ENCODE results near the gene RBM5.
"Not testable (repeated sequence)": the region's sequence is repeated elsewhere in the genome, so short reads cannot be mapped to it uniquely, and the experiment has no call there.

Gene RBM5

DNA sequence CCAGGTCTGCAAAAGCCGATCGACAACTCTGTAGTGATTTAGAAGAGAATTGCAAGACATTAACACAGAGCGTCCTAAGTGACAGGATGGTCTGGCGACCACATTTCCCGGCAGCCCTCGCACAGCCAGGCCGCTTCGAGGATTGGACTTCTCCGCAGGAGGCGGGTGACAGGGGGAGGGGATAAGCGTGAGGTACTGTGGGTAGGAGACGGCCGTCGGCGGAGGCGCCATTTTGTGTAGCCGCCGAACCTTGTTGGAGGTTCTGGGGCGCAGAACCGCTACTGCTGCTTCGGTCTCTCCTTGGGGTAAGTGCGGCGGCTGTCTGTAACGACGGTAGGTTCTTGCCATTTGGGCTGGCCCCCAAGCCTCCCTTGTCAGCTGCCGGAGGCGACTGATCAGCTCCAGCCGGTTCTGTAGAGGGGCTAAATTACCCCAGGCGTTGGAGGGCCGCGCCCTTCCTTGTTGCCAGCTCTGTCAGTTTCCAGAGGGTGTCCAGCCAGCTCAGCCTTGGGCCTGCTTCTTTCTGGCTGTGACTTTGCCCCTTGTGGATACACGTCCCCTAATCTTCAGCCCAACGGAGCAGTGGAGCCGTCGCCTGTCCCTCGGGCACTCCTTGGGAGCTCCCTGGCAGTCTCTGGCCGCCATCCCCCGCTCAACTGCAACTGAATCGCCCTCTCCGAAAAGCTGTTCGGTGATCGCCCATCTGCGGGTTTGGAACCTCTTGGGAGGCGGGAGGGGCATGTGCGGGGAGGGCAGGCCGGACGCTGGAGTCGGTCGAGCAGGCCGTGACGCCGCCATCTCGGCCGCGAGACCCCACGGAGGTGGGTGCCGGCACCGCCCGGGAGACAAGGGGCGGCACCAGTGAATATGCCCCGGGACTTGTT lies at the start of gene RBM5:
TSS of gene RBM5 (plus strand) at position 195 of the 884 bp plus-strand sequence. CDS start 1,516 bp downstream, outside the sequence.
- DNase-seq = peak; percentile 94

DNA sequence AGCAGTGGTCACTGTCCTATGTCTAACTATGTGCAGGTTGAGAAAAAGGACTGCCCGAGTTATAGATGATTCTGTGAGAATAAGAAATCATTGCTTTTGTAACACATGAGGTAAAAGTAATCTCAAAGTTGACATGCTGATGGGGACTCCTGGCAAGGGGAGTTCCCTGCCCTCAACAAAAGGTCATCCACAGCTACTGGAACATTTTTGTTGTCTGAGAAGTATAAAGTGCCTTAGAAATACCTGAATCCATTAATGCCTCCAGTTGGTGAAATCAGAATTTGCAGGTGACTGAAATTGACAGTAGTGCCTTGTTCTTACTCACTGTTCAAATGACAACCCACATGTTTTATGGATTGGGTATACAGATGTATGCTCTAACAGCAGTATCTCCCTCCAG lies 43.7 kb upstream of the RBM5 start:
- DNase-seq = no peak

DNA sequence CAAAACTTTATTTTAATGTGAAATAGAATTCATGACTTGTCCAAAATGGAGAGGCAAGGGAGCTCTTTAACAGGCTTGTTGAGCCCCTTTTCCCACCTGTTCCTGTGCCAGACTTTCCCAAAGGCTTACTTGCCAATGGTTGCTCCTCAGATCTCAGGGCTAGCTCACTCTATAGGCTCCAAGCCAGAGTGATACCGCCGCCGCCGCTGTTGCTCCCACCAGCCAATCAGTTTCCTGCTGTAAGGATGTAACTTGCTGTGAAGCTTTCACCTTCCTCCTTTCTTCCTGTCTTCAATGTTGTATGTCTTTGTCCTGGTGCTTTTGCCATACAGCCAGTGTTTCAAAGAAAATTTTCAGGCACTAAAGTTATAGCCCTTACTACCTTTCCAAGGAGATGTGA lies 41.3 kb upstream of the RBM5 start:
- no peak for DNase-seq

DNA sequence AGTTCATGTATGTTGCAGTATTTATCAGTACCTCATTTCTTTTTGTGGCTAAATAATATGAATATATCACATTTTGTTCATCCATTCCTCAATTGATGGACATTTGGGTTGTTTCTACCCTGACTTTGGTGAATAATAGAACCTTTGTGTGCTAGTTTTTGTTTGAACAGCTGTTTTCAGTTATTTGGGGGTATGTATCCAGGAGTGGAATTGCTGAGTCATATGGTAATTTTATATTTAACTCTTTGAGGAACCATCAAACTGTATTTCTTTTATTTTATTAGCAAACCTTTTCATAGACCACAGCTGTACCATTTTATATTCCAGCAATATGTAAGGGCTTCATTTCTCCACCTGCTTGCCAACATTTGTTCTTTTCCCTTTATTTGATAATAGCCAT lies 38.4 kb upstream of the RBM5 start:
- DNase-seq = no peak

DNA sequence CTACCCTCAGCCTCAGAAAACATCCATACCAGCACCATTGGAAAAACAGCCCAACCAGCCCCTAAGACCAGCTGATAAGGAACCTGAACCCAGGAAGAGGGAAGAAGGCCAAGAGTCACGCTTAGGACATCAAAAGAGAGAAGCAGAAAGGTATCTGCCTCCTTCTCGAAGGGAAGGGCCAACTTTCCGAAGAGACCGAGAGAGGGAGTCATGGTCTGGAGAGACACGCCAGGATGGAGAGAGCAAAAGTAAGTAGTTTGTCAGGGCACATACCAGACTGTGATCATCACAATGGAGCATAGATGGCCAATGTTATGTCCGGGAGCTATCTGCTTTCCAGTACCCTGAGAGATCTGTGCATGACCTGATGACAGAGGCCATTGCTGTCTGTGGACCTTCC lies 31.0 kb upstream of the RBM5 start:
- no peak for DNase-seq

DNA sequence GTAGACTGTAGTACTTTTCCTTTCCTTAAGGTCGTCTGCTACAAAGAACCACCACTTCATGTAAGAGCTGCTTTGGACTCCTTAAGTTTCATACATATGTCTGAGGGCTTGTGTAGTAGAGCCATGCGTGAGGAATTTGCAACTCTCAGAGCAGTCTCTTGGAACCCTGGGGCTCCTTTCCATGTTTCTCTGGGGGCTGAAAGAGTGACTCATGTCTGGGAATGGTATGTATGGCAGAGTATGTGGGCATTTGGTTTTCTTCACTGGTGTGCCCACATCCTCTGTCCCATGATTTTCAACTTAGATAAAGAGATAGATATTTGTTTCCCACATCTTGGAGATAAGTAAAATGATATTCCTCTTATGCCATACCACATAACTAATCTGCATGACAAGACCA lies 20.6 kb upstream of the RBM5 start:
- DNase-seq = no peak

DNA sequence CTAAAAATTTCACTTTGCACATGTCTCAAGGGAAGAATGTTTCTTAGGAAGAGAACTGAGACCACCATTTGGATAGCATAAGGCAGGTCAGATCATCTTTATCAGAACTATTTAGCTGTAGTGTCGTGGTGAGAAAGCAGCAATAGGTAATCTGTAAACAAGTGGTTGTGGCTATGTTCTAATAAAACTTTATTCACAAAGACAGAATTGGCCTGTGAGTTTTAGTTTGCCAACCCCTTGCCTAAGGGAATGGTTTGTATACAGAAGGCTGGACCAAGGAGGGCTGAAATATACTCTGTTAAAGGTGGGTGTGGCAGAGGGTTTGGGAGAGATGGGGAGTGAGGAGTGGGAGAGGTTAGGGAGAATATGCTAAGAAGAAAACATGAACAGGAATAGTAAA lies 10.6 kb upstream of the RBM5 start:
- DNase-seq = no peak

DNA sequence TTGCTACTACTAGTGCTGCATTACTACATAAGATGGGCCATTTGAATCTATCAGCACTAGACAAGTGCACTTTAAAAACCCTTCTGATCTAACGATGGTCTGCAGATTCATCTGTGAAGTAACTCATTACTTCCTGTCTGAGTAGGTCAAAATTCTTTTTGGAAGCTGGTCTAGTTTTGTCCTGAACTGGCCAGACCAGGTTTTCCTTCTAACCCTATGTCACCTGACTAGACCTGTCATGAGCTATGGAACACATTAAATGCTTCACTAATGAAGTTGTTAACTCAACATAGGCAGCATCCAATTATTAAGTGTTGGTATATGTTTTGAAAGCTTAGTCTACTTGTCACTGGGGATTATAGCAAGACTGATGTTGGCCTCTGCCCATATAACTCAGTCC lies 10.1 kb upstream of the RBM5 start:
- DNase-seq = no peak

DNA sequence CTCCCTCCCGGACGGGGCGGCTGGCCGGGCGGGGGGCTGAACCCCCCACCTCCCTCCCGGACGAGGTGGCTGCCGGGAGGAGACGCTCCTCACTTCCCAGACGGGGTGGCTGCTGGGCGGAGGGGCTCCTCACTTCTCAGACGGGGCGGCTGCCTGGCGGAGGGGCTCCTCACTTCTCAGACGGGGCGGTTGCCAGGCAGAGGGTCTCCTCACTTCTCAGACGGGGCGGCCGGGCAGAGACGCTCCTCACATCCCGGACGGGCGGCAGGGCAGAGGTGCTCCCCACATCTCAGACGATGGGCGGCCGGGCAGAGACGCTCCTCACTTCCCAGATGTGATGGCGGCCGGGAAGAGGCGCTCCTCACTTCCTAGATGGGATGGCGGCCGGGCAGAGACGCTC lies 3.8 kb upstream of the RBM5 start:
- not testable (repeated sequence) for DNase-seq

DNA sequence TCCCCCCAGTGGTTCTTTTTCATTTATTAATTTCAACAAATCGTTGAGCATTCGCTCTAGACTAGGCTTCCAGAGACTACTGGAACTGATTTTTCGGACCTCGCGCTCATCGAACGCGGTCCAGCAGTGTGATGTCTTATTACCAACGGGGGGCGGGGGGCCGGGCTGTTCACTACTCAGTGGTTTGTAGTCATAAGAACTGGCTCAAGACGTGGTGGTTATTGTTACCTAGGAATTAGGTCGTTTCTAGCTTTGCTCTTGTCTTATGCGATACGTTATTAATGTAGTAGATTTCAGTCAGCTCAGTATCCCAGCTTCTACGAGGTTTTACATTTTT lies 858 bp downstream of the RBM5 start:
- no peak for DNase-seq

DNA sequence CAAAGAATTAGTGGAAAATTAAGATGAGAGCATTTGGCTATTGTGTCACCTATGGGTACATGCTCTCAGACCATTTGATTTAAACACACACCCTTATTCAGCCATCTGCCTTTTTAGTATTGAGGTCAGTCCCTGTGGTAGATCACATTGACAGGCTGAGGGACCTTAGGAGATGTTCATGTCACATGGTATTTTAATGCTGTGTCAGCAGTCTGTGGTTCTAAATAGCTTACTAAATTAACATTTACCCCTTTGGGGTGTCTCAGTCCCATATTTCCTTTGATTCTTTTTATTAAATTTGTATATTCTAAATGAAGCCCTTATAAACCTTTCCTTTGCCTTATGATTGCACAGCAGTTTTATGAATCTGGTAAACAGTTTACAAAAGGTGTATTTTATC lies 2.3 kb downstream of the RBM5 start:
- no peak for DNase-seq

DNA sequence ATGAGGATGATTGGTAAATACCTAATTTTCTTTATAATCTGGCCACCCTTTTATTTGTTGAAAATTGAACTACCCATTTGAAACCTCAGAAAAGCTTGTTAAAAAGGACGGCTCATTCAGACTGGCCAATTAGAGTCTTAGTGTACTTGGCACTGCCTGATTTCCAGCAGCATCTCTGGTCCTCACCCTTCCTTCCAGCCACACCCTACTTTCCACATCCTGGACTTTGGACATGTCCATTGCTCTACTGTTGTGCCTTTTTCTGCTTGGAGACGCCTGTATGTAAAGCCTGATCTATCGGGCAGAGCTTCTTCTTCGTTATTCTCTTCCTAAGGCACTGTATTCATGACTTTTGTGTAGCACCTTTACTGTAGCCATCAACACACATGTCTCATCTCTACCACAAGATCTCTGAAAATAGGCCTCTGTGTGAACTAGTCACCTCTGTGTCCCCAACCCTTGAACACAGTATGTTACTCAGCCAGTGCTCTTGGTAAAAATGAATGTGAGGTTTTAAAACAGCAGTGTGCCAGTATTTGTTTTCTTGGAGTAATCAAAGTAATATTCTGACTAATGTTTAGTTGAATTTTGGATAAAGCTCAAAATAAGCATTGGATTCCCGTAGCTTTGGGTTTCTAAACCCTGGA lies 6.8 kb downstream of the RBM5 start:
- no peak for DNase-seq

DNA sequence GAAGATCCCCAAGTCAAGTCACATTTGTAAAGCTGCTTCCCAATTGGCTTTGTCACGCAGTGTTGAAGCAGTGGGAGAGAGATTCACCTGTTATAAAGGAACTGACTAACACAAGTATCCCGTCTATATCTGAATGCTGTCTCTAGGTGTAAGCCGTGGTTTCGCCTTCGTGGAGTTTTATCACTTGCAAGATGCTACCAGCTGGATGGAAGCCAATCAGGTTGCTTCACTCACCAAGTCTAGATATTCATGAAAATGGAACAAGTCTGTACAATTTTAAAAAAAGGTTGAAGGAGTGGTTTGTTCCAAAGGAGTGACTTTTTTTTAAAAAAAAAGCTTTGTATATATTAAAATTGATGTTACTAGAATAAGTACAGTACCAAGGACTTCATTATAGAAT lies 11.7 kb downstream of the RBM5 start:
- no peak for DNase-seq

DNA sequence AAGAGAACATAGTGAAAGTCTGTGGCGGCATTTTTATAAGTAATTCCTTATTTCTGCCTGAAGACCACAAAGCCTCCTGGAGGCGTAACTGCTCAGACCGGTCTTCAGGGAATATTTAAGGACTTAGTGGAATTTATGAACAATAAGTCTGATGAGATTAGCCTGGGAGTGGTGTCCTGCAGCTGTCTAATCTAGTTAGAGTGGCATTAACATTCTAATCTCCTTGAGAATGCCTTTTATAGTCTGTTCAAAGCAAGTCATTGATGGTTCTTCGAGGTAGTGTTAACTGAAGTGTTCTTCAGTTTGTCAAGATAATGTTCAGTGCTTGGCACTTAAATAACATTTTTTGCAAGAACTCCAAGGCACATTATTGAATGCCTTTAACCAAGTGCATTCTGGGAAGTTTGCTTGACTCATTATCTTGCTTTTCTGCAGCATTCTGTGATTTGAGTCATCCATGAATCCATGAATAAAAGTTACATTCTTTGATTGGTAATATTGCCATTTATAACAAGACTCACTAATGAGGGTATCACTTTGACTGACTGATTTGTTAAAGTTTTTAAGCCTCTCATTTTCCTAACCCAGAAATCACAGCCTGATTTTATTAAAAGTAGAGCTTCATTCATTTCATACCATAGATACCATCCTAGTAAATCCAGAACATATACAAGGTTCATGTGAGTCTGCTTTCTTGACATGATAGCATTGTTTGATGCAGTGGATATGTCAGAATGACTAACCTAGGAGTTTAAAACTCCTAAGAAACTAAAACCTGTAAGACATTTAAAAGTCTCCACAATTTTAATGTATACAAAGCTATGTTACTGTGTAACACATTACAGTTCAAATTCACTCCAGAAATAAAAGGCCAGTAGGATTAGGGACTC lies 12.5 kb downstream of the RBM5 start:
- no peak for DNase-seq

DNA sequence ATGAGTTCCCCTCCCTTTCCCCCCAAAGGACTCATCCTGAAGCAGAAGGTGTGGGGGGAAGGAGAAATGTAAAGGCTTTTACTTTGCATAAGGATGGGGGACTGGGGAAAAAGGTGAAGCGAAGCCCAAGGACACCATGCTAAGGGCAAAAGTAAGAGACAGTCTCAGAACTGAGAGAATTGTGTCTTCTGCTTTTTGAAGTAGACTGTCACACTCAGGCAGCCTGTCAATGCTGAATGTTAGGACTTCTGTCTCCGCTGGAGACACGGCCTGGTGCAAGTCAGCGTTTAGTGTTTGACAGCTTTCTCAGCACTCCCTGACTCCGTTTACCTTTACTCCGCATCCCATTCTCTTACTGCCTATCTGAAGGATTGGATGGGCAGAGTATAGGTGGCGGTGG lies 13.8 kb downstream of the RBM5 start:
- DNase-seq = no peak

DNA sequence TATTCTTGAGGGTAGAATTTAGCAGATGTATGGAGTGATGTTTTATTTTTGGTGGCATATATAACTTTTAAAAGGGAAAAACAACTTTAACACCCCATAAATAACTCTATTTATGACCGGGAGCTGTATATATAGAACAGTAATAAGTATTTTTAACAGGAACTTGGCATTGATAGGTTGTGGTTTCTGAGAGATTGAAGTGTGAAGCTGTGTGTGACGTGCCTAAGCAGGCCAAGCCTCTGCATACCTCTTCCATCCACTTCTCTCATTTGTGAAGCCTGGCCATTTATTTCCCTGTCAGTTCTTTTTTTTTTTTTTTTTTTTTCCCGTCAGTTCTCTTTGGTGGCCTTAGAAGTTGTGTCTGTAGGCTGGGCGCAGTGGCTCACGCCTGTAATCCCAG lies 23.0 kb downstream of the RBM5 start:
- no peak for DNase-seq

DNA sequence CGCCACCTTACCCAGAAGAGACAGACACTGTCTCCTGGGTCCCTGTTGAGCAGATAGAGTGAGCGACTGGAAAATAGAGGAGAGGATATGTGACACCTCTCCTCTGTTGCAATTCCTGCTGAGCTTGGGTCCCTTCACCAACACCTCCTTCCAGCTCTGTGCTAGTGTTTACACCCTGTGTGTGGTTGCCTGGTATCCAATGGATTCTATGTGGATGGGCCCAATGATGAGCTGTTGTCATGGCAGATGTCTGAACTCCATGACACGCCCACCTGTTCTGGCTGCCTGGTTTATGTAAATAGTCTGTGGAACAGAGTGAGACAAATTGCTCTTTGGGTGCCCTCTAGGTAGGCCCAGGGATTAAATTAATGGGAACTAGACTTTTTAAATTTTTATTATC lies 23.7 kb downstream of the RBM5 start:
- no peak for DNase-seq

DNA sequence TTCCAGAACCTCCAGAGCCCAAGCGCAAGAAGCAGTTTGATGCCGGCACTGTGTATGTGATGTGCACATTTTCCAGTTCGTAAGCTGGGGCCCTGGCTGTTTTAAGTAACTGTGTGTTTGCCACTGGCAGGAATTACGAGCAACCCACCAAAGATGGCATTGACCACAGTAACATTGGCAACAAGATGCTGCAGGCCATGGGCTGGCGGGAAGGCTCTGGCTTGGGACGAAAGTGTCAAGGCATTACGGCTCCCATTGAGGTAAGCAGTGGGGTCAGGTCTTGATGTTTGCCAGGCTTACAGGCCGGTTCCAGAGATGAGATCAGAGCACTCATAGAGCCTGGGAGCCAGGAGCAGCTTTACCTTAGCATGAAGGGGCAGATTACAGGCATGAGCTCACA lies 28.4 kb downstream of the RBM5 start:
- no peak for DNase-seq

DNA sequence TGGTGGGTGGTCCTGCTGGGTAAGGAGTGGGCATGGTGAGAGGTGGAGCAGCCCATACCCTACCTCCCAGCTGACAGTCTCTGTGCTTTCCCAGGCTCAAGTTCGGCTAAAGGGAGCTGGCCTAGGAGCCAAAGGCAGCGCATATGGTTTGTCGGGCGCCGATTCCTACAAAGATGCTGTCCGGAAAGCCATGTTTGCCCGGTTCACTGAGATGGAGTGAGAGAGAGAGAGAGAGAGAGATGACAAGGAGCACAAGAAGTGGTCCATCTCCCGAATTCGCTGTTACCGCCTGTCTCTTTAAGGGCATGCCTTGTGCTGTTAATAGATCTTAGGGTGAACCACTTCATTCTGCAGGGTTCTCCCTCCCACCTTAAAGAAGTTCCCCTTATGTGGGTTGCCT lies 29.5 kb downstream of the RBM5 start:
- no peak for DNase-seq

DNA sequence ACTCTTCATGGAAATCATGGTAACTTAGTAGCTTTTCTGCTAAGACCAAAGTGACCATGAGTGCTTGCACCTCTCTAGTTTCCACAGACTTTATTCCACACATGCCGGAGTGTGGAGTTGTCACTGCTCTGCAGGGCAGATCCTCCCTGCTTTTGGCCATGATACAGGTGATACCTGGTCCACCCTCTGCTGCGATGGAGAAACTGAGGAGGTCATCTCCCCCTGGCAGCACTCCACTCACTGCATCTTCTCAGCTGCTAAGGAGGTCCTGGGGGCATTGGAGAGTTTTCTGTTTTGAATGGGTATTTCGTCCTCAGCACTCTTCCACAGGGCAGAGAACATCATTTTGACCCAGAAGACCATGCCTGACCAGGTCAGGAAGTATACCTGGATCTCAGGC lies 31.1 kb downstream of the RBM5 start:
- DNase-seq = no peak

DNA sequence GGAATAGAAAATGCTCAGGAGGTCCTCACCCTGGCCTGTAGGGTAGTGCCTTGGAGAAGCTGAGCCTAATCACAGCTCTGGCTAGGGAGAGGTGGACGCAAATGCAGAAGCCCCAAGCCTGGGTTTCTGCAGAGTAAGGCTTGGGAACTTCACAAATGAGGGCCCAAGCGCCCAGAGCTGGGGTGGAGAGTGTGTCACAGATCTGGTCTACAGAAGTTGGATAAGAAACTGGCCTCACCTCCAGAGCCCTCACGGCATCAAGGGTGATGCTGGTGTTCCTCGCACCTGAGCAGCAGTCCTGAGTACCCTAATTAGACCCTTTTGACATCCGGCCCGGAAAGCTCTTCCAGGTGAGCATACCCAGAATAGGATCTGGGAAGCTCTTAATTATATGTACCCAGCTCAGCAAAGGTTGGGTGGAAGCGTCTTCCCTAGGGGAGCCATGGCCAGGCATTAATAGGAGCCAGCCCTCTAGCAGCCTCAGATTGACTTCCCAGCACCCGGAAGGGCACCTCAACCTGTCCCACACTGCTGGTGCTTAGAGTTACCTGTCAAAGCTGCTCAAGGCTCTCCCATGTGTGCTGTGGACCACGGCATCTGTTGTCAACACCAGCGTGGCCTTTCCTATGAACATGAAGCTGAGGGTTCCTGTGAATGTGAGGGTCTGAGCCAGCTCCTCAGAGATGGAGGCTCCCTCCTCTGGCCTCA lies 31.8 kb downstream of the RBM5 start:
- no peak for DNase-seq

DNA sequence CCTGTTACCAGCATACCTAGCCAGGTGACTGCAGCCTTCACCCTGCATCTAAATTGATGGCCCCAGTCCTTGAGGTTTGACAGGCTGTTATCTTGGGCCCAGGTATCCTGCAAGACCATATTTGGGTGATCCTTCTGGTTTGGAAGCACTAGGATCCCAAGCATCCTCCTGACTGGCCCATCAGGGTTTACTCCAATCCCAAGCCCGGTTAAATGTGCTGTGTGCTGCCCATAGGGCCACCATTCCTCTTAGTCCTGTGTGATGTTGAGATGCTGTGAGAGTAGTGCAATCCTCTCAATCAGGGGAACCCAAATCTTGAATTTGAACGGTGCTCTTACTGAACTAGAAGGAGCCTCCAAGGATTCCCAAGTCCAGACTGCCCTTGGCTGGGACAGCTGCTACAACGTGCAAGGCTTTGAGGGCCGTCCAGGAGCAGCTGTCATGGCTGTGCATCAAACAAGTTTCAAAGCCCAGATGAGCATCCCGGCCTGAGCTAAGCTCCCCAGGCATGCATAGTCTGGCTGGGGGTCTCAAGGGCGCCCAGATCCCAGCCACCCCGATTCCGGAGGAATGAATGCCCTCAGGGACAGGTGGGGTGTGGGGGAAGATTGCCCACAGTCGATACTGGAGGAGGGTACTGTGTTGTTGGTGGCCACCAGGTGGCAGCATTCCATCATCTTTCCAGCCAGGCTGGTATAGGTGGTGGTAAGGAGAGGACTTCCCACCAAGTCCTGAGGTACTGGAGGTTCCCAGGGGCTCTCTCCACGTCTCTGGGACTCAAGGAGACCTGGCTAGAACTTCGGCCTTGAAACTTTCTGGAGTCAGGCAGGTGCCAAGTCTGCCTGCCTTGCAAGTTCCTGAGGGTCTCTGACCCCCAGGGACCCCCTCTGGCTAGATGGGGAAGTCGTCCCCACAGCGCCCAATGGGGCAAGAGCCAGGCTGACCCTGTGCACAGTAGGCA lies 32.6 kb downstream of the RBM5 start:
- DNase-seq = peak; percentile 73
